NCI-H1092 treated with DMSO at 0.1 percent for 48 hours (cell line): ENCODE measurements around the gene UBXN10.
A peak's percentile ranks its signal among the peaks of the same experiment; 100 is the strongest.
"Not testable (repeated sequence)": the region's sequence is repeated elsewhere in the genome, so short reads cannot be mapped to it uniquely, and the experiment has no call there.

ENCODE experiments used
- DNase-seq: peaks from one replicate; lab custom pipeline; 2025; lab: John Stamatoyannopoulos, UW

Gene UBXN10

DNA sequence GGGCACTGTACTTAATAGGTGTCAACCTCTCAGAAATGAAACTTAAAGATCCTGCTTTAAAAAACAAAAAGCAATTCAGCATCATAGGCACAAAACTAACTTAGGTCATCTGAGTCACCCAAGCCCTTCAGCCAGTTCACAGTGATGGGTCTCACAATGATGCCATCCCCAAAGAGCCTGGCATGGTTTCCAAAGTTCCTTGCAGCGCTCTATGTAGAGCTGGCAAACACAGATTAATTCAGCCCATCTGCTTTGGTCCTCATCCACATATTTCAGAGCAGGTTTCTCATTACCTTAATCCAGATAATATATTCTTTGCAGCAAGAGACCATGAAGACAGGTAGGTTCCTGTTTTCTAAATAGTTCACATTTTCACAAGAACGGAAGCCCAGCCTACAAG, 15.1 kb downstream of the UBXN10 start:
- no peak for DNase-seq

DNA sequence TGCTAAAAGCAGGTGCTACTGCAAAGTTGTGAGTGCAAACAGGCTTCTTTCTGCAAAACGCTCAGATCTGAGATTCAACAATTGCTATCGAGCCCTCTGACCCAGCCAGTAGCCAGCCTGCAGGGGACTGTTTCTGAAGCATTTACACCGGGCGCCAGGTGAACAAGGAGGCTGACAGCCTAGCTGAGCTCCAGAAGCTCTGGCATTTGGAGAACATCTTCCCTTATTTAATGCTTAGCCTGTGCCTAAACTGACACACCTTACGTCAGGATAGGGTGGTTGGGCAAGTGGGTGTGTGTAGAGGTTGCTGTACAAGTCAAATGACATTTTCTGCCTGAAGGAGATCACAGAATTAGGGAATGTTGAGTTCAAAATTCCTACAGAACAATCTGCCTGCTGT, 16.3 kb downstream of the UBXN10 start:
- DNase-seq = no peak

DNA sequence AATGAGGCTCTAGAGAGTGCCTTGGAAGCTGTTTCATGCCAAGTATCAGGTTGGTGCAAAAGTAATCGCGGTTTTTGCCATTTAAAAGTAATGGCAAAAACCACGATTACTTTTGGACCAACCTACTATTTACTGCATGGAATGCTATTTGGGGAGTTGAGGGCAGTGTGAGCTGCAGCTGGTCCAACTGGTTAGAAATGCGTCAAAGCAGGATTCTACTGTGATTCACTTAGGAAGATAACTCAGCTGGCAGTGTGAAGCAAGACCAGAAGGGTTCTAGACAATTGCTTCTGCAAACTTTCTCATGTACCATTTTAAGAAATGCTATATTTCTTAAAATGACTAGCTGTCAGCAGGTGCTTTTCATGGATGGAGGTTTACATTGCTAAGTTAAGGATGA, 21.6 kb downstream of the UBXN10 start:
- no peak for DNase-seq

DNA sequence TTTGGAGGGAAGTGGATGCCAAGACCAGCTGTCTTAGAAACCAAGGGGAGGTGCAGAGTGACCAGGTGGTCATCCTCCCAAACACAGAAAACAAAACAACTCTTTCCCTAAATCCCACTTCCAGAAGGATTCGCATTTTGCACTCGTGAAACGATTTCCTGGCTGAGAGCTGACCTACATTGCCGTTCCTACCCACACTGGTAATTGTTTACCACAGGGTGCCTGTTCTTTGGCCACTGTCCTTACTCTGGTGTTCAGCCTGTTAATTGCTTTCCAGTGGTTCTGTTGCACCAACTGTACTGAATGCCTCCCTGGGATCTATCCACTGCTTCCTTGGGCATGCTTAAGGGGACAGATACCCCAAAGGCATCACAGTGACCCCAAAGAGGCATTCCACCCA, 23.6 kb downstream of the UBXN10 start:
- DNase-seq = no peak

DNA sequence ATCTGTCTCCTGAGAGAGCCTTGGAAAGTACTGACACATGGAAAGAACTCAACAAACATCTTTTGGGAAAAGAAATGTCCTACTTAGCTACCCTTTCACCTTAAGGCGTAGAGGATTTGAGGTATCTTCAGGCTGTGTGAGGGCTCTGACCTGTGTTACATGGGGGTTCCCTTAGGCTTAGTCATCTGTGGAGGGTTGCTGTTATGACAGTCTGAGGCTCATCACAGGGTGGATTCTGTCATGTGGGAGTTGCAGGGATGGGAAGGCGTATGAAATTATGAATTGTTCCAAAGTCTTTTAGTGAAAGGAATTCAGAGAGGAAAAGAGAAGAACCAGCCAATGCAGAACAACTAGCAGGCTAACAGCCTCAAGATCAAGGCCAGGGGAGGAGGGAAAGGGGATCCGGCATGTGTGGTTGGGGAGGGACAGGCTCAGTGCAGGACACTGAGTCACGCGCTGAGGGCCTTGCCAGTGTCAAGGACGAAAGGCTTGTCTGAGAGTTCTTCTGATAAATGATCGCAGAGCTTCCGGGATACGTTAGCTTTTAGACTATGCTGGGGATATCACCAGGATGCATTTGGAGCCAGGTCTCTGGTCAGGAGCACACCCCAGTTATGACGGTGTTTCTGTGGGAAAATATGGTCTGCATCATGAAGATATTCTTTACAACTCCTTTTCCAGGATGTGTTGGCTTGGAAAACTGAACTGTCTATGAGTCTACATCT, 25.0 kb downstream of the UBXN10 start:
- no peak for DNase-seq

DNA sequence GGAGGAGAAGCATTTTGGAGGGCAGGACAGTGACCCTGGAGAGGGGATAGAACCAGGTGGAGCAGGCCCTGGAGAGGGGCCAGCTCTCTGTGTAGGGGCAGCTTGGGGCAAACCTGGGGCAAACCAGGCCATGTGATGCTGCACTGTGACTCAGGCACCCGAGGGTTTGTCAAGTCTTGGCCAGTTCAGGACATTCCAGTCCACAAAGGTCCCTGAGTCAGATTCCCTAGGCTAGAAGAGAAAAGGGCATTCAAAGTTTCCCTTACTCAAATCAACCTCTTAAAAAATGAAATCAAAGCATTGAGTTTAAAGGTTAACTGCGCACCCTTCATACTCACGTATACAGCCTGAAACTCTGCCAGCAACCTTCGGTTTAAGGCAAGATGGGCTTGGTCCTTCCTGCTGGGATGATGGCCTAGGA, 25.6 kb downstream of the UBXN10 start:
- no peak for DNase-seq

DNA sequence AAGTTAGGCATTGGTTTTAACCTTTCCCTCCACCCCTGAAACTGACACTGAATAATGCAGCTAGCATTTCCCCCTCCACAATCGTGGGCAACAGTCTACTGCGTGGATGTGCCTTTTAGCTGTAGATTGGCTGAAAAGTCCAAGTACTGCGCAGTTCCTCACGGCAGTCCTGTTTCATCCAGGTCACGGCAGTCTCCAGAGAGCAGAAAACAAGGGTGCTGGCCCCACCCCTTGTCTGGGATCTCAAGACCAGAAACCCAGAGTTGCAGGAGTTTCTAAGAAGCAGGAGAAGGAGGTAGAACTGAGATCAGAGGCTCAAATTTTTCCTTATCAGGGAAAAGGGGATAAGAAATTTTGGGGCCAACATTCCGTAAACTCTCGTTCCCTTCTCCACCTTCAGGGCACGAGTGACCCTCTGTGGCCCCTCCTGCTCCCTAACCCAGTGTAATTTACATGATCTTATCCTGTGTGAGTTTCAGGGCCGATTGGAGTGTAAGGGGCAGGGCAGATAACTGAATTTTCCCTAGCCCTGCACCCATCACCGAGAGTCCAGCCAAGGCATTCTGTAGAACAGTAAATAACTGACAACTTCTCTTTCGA, 26.3 kb downstream of the UBXN10 start:
- DNase-seq = no peak

DNA sequence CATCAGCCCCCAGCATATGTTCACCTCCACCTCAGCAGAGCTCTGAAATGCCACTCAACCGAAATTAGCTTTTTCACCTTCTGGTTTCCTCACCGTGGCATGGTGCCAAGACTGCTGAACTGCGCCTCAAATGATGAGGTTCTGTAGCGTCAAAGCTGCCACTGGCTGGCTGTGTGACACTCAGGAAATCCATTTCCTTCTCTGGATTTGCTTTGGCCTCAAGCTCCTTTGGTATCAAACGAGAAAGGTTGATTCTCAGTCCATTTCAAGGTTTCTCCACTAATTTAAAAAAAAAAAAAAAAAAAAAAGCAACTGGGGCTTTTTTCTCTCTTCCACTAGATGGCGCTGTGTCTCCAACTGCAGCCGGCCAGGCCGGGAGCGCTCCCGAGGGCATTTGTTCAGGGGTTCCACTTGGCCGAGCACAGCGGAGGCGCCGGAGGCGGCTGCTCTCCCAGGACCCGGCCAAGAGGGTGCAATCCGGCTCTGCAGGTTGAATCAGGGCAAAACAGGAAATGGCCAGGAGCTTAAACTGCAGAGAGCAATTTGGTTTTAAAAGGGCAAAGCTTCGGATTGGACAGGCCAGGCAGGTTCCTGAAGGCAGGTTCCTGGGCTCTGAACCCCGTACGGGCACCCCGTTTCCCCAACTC, 26.9 kb downstream of the UBXN10 start:
- peak; percentile 93 for DNase-seq

DNA sequence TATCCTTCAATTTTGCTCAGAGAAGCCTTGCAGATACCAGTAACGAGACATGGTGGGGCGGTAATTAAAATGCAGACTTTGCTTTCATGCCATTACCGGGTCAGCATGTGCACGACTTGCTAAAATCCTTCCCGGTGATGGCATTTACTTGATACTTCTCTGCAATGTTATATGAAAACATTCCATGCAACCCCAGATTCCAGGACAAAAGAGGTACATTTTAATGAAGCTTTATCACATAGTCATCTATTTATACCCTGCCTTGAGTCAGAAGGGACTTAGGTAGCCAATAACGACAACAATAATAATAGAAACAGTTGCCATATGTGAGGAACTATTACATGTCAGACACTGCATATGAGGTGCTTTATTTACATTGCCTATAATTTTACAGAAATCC, 29.8 kb downstream of the UBXN10 start:
- DNase-seq = no peak

DNA sequence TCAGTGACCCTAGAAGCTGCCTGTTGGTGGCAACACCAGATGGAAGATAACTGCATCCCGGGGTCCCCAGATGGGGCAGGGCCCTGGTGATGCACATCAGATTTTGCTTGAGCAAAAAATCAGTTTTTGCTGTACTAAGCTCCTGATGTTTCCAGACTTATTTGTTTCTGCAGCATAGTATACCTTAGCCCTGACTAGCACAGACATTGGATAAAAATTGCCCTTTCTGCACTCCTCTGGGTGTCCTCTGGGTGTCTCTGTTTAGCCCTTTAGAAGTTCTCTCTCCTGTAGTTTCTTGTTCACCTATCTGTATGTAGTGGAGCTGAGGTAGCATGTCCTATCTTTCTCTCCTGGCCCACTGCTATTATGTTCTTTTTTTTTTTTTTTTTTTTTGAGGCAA, 30.7 kb downstream of the UBXN10 start:
- DNase-seq = peak; percentile 33

DNA sequence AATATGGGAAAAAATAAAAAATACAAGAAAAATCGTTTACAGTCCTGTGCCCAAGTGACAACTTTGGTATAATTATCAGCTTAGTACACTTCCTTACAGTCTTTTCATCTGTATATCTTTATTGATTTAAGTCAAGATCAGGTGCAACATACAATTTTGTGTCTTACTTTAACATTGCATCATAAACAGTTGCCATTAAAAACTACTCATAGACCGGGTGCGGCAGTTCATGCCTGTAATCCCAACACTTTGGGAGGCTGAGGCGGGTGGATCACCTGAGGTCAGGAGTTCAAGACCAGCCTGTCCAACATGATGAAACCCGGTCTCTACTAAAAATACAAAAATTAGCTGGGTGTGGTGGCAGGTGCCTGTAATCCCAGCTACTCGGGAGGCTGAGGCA, 33.2 kb downstream of the UBXN10 start:
- DNase-seq = not testable (repeated sequence)

DNA sequence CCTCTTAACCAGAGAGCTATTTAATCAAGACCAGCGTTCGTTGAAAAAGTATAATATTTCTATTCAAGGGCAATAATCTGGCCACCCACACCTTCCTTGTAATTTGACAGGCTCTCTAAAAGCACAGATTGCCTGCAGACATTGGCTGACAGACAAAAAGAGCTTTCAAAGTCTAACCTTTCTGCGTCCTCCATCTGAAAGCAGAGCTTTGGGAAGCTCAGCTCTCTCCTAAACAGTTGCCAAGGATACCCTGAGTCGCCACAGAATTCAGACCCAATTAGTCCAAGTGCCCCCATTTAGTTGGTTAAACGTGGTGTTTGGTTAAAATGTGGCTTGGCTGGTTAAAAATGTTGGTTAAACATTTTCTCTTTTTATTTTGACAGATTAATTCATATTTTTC, 34.1 kb downstream of the UBXN10 start:
- peak; percentile 81 for DNase-seq

DNA sequence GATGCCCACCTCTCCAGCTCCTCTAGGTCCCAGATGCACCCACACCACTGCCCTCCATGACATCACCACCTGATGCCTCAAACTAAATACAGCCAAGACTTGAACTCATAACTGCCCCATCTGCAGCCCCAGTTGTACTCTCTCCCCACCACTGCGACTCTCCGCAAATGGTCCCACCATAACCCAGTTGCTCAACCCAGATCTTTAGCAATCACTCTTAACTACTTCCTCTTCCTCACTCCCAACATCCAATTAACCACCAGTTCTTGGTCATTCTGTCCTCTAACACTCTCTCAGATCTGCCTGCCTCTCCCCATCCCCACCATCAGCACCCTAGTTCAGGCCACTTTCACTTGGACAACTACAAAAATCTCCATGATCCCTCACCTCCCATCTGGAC, 37.2 kb downstream of the UBXN10 start:
- DNase-seq = no peak

DNA sequence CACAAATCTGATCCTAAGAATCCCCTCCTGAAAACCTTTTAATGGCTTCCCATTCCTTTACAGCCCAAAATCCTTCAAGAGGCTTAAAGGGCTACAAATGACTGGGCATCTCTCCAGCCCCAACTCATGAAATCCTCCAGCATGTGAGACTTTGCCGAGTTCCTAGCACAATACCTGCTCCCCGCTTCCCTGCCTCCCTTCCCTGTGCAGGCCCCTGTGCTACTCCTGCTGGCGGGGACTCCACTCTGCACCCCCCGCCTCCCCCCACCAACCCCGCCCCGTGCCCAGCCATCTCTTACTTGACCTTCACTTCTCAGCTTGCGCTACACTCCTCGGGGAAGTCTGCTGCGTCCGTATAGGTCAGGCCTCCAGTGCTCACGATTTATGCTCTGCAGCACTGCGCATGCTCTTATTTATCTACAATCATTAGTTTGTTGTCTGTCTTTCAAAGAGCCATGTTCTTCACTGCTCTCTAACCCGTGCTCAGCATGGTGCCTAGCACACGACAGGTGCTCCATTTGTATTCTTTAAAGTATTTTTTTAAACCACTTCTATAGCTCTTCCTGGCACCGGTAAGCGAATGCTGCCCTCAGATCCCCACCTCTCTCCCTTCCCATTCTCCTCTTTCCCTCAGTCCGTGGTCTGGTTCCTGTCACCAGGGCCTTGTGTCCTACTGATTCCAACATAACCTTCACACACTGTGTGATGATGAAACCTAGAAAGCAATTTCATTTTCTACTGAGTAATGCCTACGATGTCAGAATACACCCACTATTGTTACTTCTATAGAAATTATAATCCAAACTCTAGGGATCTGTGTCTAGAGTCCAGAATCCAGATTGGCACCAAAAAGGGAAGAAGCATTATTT, 37.9 kb downstream of the UBXN10 start:
- peak; percentile 76 for DNase-seq

DNA sequence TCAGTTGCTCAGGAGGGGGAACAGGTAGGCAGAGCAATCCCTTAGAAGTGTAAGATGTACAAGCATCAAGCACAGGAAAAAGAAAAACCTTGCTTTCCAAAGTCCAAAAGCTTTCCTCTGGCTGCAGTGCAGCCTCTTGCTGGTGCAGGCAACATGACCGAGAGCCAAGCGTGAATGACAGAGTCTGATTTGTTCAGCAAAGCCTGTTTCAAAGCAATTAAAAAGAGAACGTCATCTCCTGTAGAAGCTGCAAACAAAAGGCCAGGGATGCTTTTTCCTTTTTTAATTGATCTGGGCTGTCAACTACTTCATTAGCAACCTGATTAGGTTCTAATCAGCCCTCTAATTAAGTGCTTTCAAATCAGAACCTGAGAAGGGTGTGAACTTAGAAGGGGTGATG, 38.6 kb downstream of the UBXN10 start:
- no peak for DNase-seq

DNA sequence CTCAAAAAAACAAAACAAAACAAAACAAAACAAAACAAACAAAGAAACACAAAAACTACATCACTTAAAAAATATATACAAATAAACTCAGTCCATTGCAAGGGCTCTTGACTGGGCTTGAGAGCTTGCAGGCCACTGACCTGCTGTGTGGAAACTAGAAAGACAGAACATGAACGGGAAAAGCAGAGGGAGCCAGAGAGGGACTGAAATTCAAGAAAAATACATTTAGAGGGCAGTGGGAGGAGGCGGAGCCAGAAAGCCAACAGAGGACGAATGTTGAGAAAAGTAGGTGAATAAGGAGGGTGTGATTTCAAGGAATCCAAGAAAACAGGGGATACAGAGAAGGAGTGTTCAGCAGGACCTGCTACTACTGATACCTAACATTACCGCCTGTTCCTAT, 41.8 kb downstream of the UBXN10 start:
- DNase-seq = no peak

DNA sequence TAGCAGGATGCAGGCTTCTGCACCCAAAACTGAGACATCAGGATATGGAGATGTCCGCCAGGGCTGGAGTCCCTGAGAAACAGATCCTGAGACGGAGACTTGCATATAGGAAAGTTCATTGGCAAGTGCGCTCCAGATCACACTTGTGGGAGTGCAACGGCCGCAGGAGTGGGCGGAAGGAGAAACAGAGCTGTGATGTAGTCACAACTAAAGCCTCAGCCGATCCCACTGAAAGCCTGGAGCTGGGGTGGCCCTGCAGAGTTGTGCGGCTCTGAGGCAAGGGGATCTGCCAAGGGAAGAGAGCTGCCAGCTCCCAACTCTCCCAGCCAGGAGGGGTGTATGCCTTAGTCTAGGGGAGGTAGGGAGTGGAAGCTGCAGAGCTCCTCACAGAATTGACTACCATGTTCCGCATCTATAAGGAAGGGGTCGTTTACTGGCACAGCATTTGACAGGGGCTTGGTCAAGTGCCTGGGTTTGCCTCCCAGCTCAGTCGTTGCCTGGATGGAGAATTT, 42.5 kb downstream of the UBXN10 start:
- no peak for DNase-seq

DNA sequence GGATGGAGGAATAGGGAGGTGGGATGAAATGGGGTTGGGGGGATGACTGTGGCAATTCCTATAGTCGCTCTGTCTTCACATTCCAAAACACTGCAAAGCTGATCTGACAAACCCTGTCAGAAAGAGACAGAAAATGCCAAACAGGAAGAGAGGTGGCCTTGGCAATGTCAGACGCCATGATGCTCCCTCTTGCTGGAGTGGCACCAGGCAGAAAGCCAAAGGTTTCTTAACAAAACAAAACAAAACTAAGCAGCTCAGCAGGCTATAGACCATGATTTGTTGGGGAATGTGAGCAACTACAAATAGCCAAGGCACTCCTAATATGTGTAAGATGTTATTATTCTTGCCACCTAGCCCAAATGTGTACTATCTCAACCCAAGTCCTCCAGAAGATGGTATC, 43.3 kb downstream of the UBXN10 start:
- no peak for DNase-seq

DNA sequence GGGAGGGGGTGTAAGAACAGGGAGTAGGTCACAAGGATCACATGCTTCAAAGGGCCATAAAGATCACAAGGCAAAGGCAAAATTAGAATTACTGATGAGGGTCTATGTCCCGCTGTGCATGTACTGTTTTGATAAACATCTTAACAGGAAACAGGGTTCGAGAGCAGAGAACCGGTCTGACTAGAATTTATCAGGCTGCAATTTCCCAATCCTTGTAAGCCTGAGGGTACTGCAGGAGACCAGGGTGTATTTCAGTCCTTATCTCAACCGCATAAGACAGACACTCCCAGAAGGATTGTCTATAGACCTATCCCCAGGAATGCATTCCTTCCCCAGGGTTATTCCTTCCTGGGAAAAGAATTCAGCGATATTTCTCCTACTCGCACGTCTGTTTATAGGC, 46.7 kb downstream of the UBXN10 start:
- DNase-seq = not testable (repeated sequence)

DNA sequence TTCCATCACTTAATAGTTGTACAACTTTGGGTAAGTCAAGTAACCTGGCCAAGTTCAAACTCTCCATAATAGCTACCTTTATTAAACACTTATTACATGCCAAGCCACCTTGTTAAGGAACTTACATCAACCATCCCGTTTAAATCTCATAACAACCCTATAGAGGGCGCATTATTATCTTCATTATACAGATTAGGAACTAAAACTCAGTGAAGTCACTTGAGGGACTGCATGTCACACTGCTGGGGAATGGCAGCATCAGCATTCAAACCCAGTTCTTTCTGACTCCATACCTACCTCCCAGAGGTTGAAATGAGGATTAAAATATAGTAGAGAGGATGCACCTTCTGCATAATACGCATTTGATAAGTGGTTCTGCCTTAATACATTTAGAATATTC, 47.5 kb downstream of the UBXN10 start:
- DNase-seq = peak; percentile 61

DNA sequence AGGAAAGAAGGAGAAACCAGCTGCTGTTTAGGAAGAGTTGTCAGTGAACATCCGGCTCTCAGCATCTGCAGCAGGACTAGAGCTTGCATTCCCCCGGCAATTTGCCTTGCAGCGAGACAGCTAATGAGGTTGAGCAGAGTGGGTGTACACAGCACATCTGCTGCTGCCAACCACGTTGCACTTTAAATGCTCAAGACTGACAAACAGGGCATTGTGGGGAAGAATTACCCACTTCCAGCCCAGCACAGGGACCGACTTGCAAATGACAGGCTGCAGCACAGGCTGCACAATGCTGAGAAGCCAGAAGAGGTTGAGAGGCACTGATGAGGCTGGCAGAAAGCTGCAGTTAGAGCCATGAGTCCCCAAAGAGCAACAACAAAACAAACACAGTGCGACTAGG, 48.0 kb downstream of the UBXN10 start:
- DNase-seq = peak; percentile 77

DNA sequence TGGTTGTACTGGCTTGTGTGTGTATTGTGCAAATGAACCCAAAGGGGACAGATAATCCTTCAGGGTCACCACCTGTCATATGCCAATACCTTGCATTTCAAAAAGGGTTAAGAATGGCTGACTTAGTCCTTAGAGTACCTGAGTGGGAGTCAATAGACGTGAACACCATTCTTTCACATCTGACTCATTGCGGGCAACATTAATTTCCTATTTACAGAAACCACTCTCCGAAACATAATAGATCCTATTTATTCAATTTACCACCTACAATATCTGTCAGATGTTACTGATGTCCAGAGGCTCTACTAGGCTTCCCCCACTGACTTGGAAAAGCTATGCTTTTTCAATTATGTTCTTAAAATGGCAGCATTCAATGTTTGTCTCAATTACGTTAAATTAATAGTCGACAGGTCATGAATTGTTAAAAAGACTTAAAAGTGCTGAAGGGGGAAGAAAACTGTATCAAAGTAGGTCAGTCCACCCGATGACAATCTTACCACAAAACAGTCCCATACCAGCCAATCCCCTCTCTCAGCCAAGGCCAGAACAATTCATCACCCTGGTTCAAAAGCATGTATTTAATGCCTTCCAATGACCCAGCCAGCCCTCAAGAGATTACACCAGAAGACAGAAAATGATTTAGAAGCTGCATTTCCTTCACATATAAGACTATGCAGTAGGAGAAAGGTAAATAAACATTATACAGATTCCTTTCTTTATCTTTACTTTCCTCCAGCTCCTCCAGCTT, 49.1 kb downstream of the UBXN10 start:
- DNase-seq = no peak
